ENCODE measurements around the gene SLC13A5.

Gene SLC13A5

DNA sequence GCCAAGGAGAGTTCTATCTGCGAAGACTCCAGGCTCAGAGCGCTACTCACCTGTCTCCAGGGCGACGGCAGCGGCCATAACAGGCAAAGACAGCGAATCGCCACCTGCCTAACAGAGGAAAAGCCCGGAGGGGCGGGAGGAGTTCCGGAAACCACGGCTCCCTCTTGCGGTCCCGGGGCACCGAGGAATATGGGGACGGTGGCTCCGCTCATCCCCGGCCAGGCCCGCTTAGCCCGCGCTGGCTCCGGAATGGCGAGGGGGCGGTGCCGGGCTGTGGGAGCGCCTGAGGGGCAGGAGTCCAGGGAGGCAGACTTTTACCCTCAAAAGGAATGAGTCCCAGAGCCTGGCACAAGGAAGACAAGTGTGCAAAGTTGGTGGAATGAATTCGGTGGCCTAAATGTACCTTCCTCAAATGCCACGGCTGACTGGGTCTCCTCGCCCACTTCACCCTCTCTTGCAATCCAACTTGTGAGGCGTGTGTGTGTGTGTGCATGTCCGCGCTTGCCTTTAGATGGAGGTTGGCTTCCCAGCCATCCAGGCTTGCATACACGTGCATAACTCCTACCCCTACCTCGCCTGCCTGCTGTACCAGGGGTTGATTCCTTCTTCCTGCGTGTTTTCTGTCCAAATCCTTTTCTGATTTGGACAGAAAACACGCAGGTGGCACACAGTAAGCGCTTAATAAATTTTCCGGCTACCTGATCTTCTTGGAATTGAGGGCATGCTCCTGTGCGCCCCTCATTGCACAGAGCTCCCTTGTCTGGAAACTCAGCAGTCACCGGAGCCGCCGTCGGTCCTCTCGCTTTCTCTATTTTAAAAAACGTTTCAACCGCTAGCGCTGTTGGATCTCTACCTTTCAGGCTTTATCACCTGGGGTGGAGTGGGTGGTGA is 58.1 kb downstream of the SLC13A5 start:
- FAIRE-seq (no peak), DNase-seq (ENCODE audit: insufficient read length, low spot score) (no peak)
- TF ChIP-seq, protein P1, sequence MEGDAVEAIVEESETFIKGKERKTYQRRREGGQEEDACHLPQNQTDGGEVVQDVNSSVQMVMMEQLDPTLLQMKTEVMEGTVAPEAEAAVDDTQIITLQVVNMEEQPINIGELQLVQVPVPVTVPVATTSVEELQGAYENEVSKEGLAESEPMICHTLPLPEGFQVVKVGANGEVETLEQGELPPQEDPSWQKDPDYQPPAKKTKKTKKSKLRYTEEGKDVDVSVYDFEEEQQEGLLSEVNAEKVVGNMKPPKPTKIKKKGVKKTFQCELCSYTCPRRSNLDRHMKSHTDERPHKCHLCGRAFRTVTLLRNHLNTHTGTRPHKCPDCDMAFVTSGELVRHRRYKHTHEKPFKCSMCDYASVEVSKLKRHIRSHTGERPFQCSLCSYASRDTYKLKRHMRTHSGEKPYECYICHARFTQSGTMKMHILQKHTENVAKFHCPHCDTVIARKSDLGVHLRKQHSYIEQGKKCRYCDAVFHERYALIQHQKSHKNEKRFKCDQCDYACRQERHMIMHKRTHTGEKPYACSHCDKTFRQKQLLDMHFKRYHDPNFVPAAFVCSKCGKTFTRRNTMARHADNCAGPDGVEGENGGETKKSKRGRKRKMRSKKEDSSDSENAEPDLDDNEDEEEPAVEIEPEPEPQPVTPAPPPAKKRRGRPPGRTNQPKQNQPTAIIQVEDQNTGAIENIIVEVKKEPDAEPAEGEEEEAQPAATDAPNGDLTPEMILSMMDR (IDR thresholded peaks at IDR 0.05; ENCODE audit: insufficient read depth, missing control alignments): peak; percentile 8

DNA sequence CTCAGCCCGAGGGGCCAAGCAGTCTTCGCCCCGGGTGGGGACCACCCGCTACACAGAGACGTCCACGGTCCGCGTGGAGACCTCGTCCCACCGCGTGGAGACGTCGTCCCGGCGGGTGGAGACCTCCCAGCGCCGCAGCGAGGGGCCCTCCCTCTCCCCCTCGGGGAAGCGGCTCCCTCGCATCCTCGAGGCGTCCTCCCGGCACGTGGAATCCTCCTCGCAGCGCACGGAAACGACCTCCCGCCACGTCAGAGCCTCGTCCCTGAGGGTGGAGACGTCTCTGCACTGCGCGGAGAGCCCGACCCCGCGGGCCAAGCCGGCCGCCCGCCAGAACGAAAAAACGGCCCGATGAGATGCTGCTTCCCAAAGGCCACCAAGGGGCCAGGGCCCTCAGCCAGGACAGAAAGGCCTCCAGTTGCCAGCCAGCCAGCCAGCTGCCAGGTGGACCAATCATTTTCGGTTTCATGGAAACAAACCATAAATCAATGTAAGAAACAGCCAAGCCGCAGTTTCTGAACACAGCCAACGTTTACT is 61.2 kb downstream of the SLC13A5 start:
- FAIRE-seq: no peak
- no peak for DNase-seq (ENCODE audit: insufficient read length, low spot score)
- TF ChIP-seq, protein P1 (IDR thresholded peaks at IDR 0.05; ENCODE audit: insufficient read depth, missing control alignments): no peak

DNA sequence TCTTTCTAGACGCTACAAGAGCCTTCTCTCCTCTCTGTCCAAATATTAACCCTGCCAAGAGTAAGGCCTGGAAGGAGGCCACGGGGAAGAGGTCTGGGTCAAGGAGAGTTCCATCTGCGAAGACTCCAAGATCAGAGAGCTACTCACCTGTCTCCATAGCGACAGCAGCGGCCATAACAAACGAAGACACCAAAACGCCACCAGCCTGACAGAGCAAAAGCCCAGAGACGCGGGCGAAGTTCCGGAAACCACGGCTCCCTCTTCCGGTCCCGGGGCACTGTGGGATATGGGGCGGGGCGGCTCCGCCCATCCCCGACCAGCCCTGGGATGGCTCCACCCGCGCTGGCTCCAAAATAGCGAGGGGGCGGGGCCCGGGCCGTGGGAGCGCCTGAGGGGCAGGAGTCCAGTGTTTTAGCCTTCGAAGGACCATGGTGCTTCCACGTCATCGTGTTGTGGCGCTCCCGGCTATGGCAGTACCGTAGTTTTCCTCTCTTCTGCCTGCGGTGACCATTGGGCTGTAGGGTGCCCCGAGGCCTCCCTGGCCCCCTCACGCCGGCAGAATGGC is 61.7 kb downstream of the SLC13A5 start, which contains the start of the genes C17orf100 and MED31:
TSS of gene C17orf100 (plus strand) at position 409 of the 565 bp plus-strand sequence. CDS start at position 561, 152 bp downstream.
TSS of gene MED31 (minus strand) at position 252 of the 565 bp plus-strand sequence. CDS start at position 175, 77 bp downstream.
- TF ChIP-seq, protein P1 (IDR thresholded peaks at IDR 0.05; ENCODE audit: insufficient read depth, missing control alignments): no peak
- FAIRE-seq (no peak), DNase-seq (ENCODE audit: insufficient read length, low spot score) (peak; percentile 92)

DNA sequence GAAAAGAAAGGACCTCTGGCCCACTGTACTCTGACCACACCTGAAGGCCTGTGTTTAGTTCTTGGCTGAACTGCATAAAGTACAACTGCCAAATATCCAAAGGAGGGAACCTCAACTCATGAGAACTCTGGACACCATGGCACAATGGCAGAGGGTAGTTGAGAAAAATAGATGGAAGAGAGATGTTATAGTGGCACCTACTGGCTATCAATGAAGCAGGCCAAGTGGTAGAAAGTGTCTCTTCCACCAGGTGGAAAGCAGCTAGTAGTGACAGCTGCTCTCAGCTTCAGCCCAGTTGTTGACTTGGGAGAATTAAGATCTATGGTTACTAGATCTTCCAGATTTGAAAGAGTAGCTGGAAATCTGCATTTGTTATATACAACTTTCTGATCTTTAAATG is 65.0 kb downstream of the SLC13A5 start:
- no peak for FAIRE-seq
- no peak for DNase-seq (ENCODE audit: insufficient read length, low spot score)
- TF ChIP-seq, protein P1 (IDR thresholded peaks at IDR 0.05; ENCODE audit: insufficient read depth, missing control alignments): peak; percentile 28

DNA sequence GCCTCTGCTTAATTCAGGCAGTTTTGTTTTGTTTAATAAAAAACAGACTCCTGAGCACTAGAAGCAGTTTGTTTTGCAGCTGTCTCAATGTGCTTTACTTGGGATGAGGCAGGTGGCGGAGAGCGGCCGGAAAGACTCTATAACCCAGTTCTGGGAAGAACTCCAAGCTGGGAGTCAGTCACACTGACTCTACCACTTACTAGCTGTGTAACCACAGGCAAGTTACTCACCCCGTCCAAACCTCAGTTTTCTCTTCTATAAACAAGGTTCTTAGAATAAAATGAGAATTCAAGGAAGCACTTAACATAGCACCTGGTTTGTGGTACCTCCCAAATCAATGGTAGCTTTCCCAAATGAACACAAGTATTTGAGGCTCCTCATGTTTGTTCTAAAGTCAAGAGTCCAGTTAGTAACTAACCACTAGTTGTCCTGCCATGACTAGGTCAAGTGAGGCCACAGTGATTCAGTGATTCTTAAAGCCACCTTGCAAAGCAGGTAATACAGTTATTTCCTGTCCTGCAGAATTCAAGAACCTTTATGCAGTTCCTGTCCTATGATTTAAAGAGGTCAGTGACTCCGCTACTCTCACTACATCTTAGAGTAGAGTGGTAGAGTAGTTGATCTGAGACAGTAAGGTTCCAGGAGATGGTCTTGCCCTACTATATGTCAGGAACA is 69.6 kb downstream of the SLC13A5 start:
- FAIRE-seq (no peak), DNase-seq (ENCODE audit: insufficient read length, low spot score) (no peak)
- TF ChIP-seq, protein P1 (IDR thresholded peaks at IDR 0.05; ENCODE audit: insufficient read depth, missing control alignments): no peak

DNA sequence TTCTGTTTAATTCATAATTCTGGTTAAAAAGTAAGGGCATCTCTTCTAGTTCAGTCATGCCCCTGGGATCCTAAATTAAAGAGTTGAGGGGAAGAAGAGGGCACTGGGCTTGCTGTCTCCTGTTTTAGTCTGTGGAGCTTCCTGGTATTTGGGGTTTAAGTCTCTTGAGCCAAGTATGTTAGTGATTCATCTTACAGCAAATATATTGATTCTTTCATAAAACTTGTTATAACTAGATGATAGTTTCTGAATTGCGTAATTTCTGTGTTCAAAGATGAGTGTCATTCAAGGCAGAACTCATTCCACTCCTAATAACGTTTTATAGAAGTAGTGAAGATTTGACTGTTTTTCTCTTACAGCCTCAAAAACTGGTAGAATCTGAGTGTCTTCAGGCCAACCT is 70.6 kb downstream of the SLC13A5 start:
- DNase-seq (ENCODE audit: insufficient read length, low spot score) (no peak), FAIRE-seq (no peak)
- TF ChIP-seq, protein P1 (IDR thresholded peaks at IDR 0.05; ENCODE audit: insufficient read depth, missing control alignments): no peak

Measured in D721Med (cell line).